Fibroblast of skin of abdomen (primary cell): ENCODE measurements around the gene GTF2H3. TPM values are rescaled to one million over a fixed set of nuclear protein-coding genes. Genes with fewer than 3 reads are reported as not detected.
"Not testable (repeated sequence)": the region's sequence is repeated elsewhere in the genome, so short reads cannot be mapped to it uniquely, and the experiment has no call there.

Experiments used
- DNase-seq: peaks from one replicate; pipeline ENCODE4 v3.0.0-alpha.2; 2013
- polyA plus RNA-seq, 2 experiments: library from polyadenylated mRNA; unstranded; fragments of 120-200 nt; gene quantifications; one replicate each; pipeline ENCODE4 v1.2.1, GENCODE V29; 2013; ENCODE audit not compliant: insufficient read length in 2 of 2

Gene GTF2H3
- polyA plus RNA-seq (2013, experiment 1 of 2; ENCODE audit: insufficient read length) = 32.1 TPM
- 31.7 TPM for polyA plus RNA-seq (2013, experiment 2 of 2; ENCODE audit: insufficient read length)

GRCh38 chr12:123633379-123634141 lies at the start of gene GTF2H3, which contains the start of gene EIF2B1:
Gene GTF2H3 (plus strand): TSS chr12:123633829. CDS start chr12:123633860, 31 bp downstream.
Gene EIF2B1 (minus strand): TSS chr12:123633686. CDS start chr12:123633557, 129 bp downstream.
- DNase-seq = peak; percentile 97

- no peak for DNase-seq
These were observed 41.7 kb upstream of the GTF2H3 start for GRCh38 chr12:123591702-123592481.

GRCh38 chr12:123595729-123596128 lies 37.9 kb upstream of the GTF2H3 start:
- no peak for DNase-seq

GRCh38 chr12:123597100-123597499 lies 36.5 kb upstream of the GTF2H3 start:
- no peak for DNase-seq

GRCh38 chr12:123598522-123598921 lies 35.1 kb upstream of the GTF2H3 start:
- no peak for DNase-seq

GRCh38 chr12:123599310-123599709 lies 34.3 kb upstream of the GTF2H3 start:
- no peak for DNase-seq

- no peak for DNase-seq
These were observed 33.9 kb upstream of the GTF2H3 start for GRCh38 chr12:123599721-123600120.

- peak; percentile 80 for DNase-seq
These were observed 31.8 kb upstream of the GTF2H3 start, which contains the start of gene DDX55 for GRCh38 chr12:123601602-123602489. Gene DDX55 (plus strand): TSS chr12:123602099. CDS start chr12:123602149, 50 bp downstream.

GRCh38 chr12:123602651-123603195 lies 30.9 kb upstream of the GTF2H3 start:
- DNase-seq = no peak

GRCh38 chr12:123603495-123603894 lies 30.1 kb upstream of the GTF2H3 start:
- not testable (repeated sequence) for DNase-seq

GRCh38 chr12:123607756-123608155 lies 25.9 kb upstream of the GTF2H3 start:
- no peak for DNase-seq

- DNase-seq = no peak
These were observed 25.4 kb upstream of the GTF2H3 start for GRCh38 chr12:123608182-123608581.

- DNase-seq = no peak
These were observed 19.5 kb upstream of the GTF2H3 start for GRCh38 chr12:123614110-123614509.

- peak; percentile 17 for DNase-seq
These were observed 19.1 kb upstream of the GTF2H3 start for GRCh38 chr12:123614531-123614930.

GRCh38 chr12:123617144-123617543 lies 16.5 kb upstream of the GTF2H3 start:
- DNase-seq = no peak

- DNase-seq = no peak
These were observed 16.0 kb upstream of the GTF2H3 start for GRCh38 chr12:123617580-123617979.

- DNase-seq = peak; percentile 8
These were observed 12.5 kb upstream of the GTF2H3 start for GRCh38 chr12:123621101-123621500.

- no peak for DNase-seq
These were observed 11.8 kb upstream of the GTF2H3 start for GRCh38 chr12:123621619-123622530.

- no peak for DNase-seq
These were observed 523 bp downstream of the GTF2H3 start for GRCh38 chr12:123634142-123634561.

- DNase-seq = no peak
These were observed 10.3 kb downstream of the GTF2H3 start for GRCh38 chr12:123643911-123644310.

- DNase-seq = no peak
These were observed 11.8 kb downstream of the GTF2H3 start for GRCh38 chr12:123645380-123645779.
